ENCODE results near the gene NACAD.

Gene NACAD

DNA sequence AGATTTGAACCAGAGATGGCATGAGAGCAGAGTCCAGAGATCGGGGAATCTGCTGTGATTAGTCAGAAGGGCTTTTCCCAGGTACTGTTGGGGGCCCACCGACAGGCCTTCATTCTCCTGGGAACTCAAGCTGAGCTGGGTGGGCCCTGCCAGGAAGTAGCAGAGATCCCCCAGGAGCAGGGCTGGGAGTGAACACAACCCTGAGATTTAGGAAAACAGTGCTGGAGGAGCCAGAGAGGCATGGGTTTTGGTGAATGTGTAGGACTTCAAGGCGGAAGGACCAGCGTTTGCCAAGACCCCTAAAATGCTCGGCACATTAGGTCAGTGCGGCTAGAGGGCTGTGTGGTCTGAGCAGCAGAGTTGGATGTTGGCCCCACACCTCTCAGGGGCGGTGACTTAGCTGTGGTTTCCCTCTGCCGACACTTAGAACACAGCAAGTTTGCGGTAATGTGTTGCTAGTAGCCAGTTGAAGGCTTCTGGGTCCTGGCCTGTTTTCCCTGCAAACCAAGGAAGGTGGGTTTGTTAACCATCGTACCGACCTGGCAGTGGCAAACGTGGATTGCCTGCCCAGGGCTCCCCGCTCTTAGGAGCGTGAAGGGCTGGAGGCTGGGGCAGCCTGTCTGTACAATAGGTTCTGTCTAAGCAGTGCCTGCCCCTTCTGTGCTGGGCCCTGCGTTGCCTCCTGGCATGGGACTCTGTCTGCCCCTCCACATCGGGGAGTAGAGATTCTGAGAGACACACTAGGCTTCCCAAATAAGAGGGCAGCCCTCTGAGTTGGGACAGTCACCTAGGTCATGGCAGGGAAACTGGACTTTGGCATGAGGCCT, 14.0 kb downstream of the NACAD start:
- DNase-seq (ENCODE audit: low read depth in 2 of 2), result no peak

DNA sequence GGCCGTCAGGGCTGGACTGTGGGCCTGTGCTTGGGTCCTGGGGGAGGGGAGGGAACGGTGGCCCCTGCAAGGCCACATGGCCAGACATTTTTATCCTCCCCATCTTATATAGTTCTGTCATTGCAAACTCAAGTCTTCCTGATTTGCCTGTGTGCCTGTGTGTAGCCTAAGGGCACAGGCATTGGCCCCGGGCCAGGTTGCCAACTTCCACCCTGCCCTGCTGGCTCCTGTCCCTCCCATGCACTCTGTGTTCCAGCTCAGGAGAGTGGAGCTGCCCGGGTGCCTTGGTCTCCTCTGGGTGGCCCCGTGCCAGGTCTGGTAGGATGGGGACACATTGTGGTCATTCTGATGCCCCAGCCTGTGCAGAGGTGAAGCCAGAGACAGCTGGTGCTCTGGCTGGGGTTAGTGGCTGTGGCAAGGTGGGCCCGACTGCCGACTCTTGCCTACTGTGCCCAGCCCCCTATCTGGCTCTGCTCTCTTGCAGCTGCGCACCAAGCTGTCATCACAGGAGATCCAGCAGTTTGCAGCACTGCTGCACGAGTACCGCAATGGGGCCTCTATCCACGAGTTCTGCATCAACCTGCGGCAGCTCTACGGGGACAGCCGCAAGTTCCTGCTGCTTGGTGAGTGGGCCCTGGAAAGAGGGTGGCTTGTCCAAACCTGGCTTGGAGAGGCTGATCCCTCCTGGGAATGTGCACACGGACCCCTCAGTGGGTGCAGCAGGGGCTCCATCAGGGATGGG, 14.8 kb downstream of the NACAD start:
- no peak for DNase-seq (ENCODE audit: low read depth in 2 of 2)

- no peak for DNase-seq (ENCODE audit: low read depth in 2 of 2)
These were observed 15.6 kb downstream of the NACAD start for GRCh38 chr7:45073031-45073785.

- no peak for DNase-seq (ENCODE audit: low read depth in 2 of 2)
These were observed 16.4 kb downstream of the NACAD start for GRCh38 chr7:45072131-45073030.

GRCh38 chr7:45071528-45071927, 17.2 kb downstream of the NACAD start:
- DNase-seq (ENCODE audit: low read depth in 2 of 2), result no peak

GRCh38 chr7:45070254-45070642, 18.5 kb downstream of the NACAD start:
- DNase-seq (ENCODE audit: low read depth in 2 of 2), result no peak

DNA sequence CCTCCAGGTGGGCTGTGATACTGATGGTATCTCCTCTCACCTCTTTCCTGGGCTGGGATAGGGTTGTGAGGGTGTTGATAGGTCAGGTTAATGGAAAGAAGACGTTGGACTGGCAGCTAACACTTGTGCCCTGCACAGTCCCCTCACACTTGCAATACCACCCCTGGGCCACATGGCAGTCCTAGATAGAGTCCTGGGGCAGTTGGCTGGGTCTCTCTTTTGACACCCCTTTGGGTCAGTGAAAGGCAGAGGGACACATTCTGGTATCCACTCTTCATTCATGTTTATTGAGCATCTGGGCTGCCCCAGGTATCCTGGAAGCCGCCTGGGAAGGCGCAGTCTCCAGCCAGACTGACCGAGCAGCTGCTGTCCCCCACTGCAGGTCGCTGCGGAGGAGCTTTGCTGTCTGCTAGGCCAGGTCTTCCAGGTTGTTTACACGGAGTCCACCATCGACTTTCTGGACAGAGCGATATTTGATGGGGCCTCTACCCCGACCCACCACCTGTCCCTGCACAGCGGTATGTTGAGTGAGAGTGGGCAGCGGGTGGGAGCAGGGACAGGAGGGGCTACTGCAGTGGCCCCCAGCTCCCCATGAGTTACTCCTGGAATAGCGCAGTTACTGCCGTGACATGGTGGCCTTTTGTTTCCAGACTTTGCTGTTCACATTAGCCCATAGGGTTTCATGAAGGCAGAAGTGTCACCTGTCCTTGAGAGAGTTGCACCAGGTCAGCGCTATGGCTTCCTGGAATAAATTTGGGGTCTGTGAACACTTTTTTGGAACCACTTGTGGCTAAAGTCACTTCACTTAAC, 19.1 kb downstream of the NACAD start:
- no peak for DNase-seq (ENCODE audit: low read depth in 2 of 2)

GRCh38 chr7:45068236-45069023, 20.3 kb downstream of the NACAD start:
- no peak for DNase-seq (ENCODE audit: low read depth in 2 of 2)

- DNase-seq (ENCODE audit: low read depth in 2 of 2), result no peak
These were observed 21.2 kb downstream of the NACAD start for GRCh38 chr7:45067582-45067981.

DNA sequence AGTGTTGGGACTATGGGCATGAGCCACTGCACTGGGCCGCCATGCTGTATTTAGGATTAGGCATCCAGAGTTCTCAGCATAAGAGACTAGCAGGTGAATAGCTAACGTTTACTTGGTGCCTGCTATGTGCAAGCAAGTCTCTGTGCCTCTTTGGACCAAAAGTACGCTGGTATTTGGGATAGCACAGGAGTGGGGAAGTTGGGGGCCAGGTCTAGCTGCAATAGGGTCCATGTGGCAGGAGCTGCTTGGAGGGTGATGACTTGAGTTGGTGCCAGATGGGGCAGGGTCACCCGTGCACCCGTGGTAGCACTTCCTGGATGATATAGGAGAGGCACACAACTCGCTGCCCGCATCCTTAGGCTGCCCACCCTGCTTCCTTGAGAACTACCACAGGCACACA, 22.4 kb downstream of the NACAD start:
- no peak for DNase-seq (ENCODE audit: low read depth in 2 of 2)

GRCh38 chr7:45065031-45065995, 23.5 kb downstream of the NACAD start:
- no peak for DNase-seq (ENCODE audit: low read depth in 2 of 2)

- DNase-seq (ENCODE audit: low read depth in 2 of 2), result no peak
These were observed 24.6 kb downstream of the NACAD start for GRCh38 chr7:45064047-45064725.

GRCh38 chr7:45061806-45062425, 26.9 kb downstream of the NACAD start:
- DNase-seq (ENCODE audit: low read depth in 2 of 2), result no peak

GRCh38 chr7:45061352-45061751, 27.4 kb downstream of the NACAD start:
- no peak for DNase-seq (ENCODE audit: low read depth in 2 of 2)

GRCh38 chr7:45060295-45060694, 28.5 kb downstream of the NACAD start:
- no peak for DNase-seq (ENCODE audit: low read depth in 2 of 2)

- no peak for DNase-seq (ENCODE audit: low read depth in 2 of 2)
These were observed 30.9 kb downstream of the NACAD start for GRCh38 chr7:45057878-45058277.

DNA sequence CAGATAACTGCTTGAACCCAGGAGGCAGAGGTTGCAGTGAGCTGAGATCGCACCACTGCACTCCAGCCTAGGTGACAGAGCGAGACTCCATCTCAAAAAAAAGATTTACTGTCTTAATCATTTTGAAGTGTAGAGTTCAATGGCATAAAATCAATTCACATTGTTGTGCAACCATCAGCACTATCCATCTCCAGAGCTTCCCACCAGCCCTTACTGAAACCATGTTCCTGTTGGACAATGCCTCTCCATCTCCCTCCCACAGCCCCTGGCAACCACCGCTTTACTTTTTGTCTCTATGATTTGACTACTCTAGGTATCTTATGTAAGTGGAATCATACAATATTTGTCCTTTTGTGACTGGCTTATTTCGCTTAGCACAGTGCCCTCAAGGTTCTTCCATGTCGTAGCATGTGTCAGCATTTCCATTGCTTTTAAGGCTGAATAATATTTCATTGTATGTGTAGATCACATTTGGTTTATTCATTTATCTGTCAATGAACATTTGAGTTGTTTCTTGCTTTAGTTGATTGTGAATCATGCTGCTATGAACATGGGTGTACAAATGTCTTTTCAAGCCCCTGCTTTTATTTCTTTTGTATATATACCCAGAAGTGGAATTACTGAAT, 33.1 kb downstream of the NACAD start:
- no peak for DNase-seq (ENCODE audit: low read depth in 2 of 2)

Data from fibroblast of skin of left biceps (primary cell).